HS-5 (cell line): Measurements from ENCODE around the gene SEPHS2.

Experiments
- DNase-seq: peaks from one replicate; pipeline ENCODE4 v3.0.0-alpha.2; 2012; ENCODE audit warnings: low read depth

Gene SEPHS2

DNA sequence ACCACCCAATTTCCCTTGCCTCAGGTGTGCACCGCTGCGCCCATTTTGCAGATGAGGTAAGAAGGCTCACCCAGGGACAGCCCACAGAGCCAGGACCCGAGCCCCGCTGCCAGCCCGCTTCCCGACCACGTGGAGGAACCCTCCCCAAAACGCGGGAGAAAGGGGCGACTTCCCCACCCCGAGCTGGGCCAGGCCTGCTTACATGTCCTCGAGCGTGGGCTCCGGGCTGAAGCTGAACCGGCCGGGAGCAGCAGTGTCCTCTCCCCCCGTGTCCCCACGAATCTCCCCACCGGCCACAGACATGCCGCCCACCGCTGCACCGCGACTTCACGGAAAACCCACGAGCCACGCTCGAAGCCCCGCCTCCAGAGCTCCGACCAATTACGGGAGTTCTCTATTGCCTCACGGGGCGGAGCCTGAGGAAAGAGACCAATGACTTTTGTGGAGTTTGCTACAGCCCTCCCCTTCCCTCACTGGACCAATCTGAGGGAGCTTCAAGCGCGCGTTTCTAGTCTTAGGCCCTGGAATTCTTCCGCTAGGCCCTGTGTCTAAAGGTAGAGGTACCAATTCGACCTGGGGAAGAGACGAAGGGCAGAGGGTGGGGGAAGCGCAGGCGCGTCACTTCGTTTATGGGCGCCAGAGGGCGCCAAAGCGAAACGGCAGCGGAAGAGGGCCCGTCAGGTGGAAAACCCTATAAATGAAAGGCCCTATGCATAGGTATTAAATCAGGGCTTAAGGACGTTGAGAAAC lies 15.8 kb downstream of the SEPHS2 start, which contains the start of gene DCTPP1:
DCTPP1 (minus strand) TSS at position 353 of the 750 bp plus-strand sequence; CDS start at position 303, 50 bp downstream.
- DNase-seq = peak; percentile 98

DNA sequence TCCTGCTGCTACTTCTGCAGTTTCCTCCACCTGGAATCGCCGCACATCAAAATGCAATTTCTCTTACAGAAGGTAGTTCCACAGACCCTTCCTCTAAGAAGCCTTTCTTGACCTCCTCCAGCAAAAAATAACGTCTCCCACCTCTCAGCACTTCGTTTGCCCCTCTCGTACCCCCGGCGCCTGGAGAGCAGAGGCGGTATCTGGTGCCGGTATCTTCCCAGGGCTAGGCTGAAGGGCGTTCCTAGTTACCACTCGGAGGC lies 16.3 kb downstream of the SEPHS2 start:
- DNase-seq = no peak

DNA sequence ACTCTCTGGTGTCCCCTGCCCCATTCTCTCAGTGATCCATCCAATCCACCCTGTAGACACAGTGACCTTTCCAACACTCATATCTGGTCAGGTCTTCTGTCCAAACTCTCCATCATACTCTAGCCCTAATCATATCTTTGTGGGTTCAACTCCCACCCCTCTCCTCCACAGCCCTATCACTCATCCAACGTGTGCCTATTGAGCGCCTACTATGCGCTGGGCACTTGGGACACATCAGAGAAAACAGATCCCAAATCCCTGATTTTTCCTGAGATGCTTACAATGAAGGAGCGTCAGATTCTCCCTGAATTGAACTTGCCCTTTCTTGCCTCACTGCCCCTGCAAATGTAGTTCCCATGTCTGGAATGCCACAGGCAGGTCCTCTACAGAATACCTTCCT lies 17.6 kb downstream of the SEPHS2 start:
- DNase-seq = no peak

DNA sequence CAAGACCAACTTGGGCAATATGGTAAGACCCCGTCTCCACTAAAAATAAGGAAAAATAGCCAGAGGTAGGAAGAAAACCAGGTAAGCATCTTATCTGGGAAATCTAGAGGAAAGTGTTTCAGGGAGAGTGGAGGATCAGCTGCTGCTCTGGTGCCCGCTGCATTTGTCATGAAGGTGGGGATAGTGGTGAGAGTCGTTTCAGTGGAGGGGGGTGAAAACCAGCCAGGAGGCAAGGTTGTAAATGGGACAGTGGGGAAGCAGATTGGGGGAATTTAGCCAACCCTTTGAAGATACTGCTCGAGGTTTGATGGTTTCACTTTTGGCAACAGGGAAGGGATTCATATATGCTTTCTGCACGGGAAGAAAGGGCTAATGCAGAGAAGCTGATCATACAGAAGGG lies 24.7 kb downstream of the SEPHS2 start:
- DNase-seq = no peak

DNA sequence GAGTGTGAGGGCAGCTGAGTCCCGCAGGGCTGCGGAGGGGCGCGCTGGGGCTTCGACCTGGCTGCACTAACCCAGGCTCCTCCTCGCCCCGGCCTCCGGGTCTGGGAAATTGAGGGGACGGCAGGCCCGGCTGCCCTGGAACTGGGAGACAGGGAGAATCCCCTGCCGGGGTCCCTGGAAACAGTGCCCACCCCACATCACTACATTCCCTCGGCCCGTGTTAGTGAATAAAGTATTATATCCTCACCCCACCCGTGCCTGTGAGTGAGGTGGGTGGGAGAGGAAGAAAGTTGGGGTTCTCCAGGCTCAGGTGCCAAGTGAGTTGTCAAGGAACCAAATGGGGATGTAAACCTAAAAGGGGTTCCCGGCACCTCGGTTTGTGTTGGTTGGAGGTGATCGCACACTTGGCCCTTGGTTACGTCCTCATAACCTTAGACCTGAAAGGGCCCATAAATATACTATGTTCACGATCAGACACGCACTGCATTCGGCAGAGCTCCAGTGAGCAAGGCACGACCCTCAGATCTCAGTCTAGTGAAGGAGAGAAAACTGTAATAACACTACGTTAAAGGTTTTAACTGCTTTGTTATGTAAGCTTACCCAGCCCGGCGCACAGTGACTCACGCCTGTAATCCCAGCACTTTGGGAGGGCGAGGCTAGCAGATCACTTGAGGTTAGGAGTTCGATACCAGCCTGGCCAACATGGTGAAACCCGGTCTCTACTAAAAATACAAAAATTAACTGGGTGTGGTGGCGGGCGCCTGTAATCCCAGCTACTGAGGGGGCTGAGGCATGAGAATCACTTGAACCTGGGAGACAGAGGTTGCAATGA lies 27.1 kb downstream of the SEPHS2 start:
- no peak for DNase-seq

DNA sequence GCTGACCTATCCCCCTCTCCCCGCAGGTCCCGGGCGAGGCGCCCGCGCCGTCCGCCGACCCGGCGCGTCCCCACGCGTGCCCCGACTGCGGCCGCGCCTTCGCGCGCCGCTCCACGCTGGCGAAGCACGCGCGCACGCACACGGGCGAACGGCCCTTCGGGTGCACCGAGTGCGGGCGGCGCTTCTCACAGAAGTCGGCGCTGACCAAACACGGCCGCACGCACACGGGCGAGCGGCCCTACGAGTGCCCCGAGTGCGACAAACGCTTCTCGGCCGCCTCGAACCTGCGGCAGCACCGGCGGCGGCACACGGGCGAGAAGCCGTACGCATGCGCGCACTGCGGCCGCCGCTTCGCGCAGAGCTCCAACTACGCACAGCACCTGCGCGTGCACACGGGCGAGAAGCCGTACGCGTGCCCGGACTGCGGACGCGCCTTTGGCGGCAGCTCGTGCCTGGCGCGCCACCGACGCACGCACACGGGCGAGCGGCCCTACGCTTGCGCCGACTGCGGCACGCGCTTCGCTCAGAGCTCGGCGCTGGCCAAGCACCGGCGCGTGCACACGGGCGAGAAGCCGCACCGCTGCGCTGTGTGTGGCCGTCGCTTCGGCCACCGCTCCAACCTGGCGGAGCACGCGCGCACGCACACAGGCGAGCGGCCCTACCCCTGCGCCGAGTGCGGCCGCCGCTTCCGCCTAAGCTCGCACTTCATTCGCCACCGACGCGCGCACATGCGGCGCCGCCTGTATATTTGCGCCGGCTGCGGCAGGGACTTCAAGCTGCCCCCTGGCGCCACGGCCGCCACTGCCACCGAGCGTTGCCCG lies 27.9 kb downstream of the SEPHS2 start:
- no peak for DNase-seq

DNA sequence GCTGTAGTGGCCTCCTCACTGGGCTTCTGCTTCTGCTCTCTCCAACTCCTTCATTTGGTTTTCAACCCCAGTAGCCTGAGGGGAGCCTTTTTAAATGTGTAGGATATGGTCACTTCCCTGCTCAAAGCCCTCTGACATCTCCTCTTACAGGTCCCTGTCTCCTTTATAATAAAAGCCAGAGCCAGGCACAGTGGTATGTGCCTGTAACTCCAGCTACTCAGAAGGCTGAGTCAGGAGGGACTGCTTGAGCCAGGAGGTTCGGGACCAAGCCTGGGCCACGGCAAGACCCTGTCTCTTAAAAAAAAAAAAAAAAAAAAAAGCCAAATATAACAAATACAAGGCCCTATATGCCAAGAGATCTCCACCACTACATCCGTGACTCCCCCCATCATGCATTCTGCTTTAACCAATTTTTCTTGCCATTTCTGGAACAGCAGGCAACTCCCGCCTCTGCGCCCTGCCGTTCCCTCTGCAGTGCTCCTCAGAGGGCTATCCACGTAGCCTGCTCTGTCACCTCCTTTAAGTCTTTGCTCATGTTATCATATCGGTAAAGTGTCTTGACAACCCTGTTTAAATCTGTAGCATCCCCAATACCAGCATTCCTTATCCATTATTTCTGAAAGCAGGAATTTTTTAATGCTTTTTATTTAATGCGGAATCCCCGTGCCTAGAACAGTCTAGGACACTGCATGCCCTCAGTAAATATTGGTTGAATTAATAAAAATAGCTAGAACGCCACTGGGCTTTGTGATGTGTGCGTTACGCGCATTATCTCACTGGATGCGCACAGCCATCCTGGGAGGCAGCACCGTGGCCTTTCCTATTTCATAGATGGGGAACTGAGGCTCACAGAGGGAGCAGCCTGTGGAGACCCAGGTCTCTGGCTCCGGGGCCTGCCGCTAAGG lies 28.8 kb downstream of the SEPHS2 start:
- no peak for DNase-seq

DNA sequence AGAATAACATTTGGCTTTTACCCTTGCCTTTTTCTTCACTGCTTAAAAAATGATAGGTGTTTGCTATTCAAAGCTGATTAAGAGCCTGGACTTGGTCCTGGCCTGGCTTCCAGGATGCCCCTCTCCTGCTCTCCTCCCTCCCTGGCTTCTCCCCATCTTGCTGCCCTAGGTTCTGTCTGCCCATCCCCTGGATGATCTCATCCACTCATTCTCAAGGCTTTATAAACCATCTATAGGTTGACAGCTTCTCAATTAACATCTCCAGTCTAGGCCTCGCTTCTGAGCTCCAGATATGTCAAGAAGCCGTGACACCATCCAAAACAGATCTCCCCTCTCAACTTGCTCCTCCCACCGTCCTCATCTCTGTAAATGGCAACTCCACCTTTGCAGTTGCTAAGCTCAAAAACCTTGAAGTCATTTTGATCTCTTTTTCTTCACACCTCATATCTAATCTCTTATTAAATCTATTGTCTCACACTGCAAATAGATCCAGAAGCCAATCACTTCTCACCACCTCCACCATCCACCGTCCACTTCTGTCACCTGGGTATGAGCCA lies 29.5 kb downstream of the SEPHS2 start:
- DNase-seq = no peak

DNA sequence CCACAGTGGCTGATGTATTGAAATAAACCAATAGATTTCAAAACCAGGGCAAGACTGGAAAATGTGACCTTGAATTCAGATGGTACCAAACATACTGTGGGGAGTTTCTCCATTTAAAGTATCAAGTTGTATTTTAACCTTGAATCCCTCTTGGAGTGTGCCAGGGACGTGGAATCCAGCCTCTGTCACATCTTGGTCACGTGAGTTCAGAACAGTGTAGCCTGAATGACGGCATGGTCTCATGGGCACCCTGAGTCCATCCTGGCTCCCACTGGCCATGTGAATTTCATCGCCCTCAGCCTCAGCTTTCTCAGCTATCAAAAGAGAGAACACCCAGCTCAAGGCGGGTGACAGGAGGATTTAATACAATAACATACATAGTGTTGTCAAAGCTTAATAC lies 31.5 kb downstream of the SEPHS2 start:
- DNase-seq = no peak

DNA sequence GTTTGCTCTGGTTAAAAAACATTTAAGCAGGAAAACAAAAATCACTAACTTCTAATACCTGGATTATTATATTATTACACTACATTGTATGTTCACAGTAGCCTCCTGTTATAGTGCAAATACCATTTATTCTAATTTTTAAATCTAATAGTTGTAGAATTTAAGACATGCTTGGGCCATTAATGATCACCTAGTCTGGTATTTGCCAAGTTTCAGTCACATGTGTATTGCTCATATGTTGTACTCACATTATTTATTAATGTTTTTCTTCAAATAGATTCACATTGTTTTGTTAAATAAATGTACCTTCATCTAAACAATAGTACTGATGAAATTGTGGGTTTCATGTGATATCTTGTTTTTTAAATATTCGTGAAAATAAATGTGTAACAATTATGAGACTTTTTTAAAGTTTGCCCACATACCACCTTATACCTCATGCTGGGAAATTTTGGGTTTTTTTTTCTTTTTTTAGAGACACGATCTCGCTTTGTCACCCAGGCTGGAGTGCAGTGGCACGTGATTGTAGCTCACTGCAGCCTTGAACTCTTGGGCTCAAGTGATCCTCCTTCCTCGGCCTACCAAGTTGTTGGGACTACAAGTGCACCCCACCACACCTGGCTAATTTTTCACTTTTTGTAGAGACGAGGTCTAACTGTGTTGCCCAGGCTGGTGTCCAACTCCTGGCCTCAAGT lies 32.4 kb downstream of the SEPHS2 start:
- no peak for DNase-seq

DNA sequence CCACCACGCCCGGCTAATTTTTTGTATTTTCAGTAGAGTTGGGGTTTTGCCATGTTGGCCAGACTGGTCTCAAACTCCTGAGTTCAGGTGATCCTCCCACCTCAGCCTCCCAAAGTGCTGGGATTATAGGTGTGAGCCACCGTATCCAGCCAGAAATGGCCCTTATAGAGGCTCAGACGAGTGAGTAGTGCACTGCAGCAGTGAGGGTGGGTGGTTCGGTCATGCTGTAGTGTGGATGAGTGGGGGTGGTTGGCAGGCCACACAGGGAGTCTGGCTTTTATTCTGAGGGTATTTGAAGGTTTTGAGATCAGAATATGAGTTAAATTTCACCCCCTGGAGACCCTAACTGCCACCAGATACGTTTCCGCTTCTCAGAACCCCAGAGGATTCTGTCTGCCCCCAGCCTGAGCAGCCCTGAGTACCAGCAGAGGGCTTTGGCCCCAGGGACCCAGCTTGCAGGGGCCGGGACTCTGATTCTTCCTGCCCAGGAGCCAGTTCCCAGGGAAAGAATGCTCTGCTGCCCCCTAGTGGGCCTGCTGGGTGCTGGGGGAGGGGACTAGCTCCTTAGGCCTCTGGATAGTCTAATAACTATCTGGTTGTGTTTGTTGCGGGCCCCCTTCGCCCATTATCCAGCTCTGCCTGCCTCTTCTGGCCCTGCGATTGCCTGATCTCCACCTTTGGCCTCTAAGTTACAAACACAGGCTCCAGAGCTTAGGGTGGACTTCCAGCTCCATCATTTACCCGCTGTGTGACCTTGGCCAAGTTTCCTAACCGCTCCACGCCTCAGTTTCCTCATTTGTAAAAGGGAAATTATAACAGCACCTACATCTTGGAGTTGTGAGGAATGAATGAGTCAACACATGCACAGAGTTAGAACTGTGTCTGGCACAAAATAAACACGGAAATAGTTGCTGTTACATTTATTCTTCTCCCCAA lies 36.3 kb downstream of the SEPHS2 start:
- no peak for DNase-seq

DNA sequence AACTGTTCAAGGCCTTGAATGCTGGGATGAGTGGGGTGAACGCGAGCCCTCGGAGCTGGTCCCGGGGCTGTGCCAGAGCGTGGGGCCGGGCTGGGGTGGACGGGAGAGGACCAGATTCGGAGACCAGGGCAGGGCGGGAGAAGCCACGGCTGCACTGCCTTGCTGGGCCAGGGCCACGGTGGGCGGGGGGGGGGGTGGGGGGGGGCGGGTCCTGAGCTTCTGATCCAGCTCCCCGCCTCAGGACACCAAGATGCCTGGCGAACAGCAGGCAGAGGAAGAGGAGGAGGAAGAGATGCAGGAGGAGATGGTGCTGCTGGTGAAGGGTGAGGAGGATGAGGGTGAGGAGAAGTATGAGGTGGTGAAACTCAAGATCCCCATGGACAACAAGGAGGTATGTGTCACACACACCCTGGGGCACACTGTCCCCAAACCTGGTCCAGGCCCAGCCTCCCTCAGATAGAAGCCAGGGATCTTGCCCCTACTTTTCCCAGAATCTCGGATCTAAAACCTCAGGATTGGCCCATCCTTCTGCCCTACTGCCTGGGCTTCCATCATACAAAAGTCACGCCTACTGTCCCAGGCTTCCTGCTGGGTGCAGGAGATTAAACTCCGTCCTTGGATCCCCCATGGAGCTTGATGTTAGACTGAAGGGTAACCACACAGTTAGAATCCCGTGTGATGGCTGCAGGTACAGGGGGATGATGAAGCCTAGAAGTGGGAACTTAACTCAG lies 37.7 kb downstream of the SEPHS2 start:
- DNase-seq = no peak

DNA sequence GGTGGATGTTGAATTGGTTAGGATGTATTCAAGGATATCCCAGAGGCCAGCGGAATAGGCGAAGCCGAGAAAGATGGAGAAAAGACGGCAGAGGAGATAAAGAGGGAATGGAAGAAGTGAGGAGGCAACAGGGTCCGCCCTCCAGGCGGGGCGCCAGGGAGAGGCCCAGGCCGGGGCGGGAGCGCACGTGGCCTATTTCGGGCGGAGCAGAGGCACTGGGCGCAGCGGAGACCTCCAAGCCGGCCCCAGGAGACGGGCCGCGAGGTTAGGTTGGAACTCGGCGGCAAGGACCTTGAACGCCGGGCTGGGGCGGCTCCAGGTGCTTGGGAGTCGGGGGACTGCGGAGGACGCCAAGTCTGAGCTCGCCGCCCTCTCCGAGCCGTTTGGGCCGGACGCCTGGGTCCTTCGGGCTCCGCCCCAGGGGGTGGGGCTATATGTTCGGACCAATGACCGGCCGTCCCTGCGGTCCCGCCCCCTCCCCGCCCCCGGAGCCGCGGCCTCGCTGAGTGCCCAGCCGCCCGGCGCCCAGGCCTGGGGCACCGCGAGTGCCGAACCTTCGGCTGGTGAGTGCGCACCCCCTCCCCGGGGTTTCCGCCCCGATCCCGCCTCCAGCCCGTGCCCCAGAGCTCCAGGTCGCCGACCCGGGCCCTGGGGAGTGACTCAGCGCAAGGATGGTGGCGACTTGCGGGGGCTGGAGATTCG lies 38.4 kb downstream of the SEPHS2 start, which contains the start of gene ZNF771:
ZNF771 (plus strand) TSS at position 505 of the 702 bp plus-strand sequence. CDS start 448 bp downstream, outside the sequence.
- peak; percentile 60 for DNase-seq

DNA sequence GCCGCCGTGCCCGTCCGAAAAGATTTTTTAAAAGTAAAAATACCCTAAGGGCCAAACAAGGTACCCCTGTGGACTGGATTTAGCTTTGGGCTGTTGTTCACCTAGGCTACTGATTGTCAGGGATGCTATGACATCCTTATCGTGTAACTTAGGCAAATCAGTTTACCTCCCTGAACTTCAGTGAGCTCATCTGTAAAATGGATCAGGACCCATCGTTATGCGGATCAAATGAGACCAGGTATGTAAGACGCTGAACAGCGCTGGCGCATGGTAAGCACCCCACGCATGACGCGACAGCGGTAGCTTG lies 38.9 kb downstream of the SEPHS2 start:
- no peak for DNase-seq

DNA sequence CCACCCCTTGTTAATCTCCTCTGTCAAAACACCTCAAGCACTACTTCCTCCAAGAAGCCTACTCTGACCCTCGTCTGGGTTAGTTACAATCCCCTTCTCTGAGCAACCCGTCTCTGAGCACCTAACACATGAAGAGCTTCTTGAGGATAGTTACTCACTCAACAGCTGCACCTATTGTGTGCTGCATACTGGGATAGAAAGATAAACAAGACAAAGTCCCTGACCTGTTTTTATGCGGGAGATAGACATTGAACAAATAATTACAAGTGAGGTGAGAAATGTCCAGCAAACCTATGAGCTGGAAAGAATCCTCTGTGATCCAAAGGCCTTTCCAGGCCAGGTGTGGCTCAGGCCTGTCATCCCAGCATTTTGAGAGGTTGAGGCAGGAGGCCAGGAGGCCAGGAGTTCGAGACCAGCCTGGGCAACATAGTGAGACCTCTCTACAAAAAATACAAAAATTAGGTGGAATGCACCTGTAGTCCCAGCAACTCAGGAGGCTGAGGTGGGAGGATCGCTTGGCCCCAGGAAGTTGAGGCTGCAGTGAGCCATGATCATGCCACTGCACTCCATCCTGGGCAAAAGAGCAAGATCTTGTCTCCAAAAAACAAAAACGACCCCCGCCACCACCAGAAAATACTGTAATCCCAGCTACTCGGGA lies 43.8 kb downstream of the SEPHS2 start:
- no peak for DNase-seq

DNA sequence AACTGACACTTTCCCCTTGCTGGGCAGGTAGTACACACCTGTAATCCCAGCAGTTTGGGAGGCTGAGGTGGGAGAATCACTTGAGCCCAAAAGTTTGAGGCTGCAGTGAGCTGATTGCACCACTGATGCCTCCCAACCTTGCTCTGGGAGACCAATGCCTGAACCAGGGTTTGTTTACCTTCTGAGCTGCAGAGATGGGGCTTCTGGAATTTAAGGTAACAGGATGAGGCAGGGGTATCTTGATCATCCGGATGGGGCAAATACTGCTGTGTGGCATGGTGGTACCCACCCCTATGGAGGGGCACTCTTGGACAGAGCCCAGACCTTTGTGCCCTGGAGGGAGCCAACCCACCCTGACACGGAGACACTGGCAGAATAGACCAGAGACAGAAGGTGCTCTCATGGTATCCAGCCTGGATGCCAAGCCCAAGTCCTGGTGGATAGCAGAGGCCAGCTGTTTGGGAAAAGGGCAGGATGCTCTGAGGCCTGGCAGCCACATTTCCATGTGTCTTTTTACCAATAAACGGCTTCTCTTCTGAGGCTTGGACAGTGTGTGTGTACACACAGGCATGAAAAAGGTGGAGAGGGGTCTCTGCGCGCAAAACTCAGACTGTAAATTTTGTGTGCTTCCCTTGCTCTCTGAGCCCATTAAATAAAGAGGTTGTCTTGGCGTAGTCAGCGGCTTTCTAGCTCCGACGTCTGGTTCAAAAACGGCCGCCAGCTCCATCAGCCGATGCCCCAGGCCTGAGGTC lies 46.1 kb downstream of the SEPHS2 start:
- no peak for DNase-seq
